Measurements from ENCODE around the gene FUT9. TPM values are rescaled to one million over a fixed set of nuclear protein-coding genes. Genes with fewer than 3 reads are reported as not detected.

The FUT9 gene
- polyA plus RNA-seq, 1 donor (not counting 4 experiments of a cell fraction or from before 2014, with no cell fraction given): not detected

DNA sequence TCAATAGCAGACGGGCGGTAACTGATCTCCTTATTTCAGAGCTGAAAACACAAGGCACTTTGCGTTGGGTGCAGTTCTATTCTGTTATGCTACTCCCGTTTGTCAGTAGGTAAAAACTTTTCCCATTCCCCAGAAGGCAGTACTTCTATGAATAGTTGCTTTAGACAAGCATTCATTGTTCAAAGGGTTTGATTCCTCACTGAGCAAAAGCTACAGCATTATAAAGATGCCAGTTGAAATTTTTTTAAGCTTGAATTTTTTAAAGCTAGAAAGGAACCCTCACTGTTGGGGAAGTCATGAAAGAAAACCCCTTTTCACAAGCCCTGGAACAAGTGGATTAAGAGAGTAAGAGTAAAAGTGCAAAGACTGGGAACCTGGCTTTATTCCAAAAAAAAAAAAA is 42.3 kb downstream of the FUT9 start:
- Histone ChIP-seq H3K79me2 (ENCODE audit: control insufficient read depth, insufficient read depth, low read length) (no peaks in the 10 kb centered on the region), H3K9me1 (ENCODE audit: control insufficient read depth, extremely low read depth, insufficient read depth, low read length) (no peaks in the 10 kb centered on the region), H3K9ac (ENCODE audit: control insufficient read depth, extremely low read depth, insufficient read depth, low read length) (no peak overlapping the region), H3K9me3 (ENCODE audit: control insufficient read depth, low read depth, low read length) (no peaks in the 10 kb centered on the region), H3K36me3 (ENCODE audit: control insufficient read depth in 2 of 2, extremely low read depth in 1 of 2, insufficient read depth in 2 of 2, low read length in 2 of 2) (no peaks in the 10 kb centered on the region), H2AFZ (ENCODE audit: control insufficient read depth, low read length) (no peak overlapping the region), H3K27me3 (ENCODE audit: control insufficient read depth, extremely low read depth, insufficient read depth, low read length) (no peaks in the 10 kb centered on the region), H3K27ac (ENCODE audit: control insufficient read depth, insufficient read depth, low read length) (no peak overlapping the region), H3K4me3 (ENCODE audit: control insufficient read depth in 2 of 3, extremely low read depth in 1 of 3, insufficient read depth in 2 of 3, low read depth in 1 of 3, low read length in 3 of 3) (no peak overlapping the region), H3K4me2 (ENCODE audit: control insufficient read depth, extremely low read depth, insufficient read depth, low read depth, low read length) (no peak overlapping the region), H4K20me1 (ENCODE audit: control insufficient read depth, extremely low read depth, insufficient read depth, low read length) (no peaks in the 10 kb centered on the region), H3K4me1 (ENCODE audit: control insufficient read depth, extremely low read depth, insufficient read depth, low read length) (peaks cover 8% of the 10 kb centered on the region)
- FAIRE-seq (no peak), DNase-seq (ENCODE audit: low read depth, low spot score) (no peak)
- TF ChIP-seq EZH2 (IDR thresholded peaks at IDR 0.05; ENCODE audit: low read length): no peak
- TF ChIP-seq, protein P1, sequence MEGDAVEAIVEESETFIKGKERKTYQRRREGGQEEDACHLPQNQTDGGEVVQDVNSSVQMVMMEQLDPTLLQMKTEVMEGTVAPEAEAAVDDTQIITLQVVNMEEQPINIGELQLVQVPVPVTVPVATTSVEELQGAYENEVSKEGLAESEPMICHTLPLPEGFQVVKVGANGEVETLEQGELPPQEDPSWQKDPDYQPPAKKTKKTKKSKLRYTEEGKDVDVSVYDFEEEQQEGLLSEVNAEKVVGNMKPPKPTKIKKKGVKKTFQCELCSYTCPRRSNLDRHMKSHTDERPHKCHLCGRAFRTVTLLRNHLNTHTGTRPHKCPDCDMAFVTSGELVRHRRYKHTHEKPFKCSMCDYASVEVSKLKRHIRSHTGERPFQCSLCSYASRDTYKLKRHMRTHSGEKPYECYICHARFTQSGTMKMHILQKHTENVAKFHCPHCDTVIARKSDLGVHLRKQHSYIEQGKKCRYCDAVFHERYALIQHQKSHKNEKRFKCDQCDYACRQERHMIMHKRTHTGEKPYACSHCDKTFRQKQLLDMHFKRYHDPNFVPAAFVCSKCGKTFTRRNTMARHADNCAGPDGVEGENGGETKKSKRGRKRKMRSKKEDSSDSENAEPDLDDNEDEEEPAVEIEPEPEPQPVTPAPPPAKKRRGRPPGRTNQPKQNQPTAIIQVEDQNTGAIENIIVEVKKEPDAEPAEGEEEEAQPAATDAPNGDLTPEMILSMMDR (optimal IDR thresholded peaks at IDR 0.05 in 1 of 3, IDR thresholded peaks at IDR 0.05 in 1 of 3, conservative IDR thresholded peaks at IDR 0.05 in 1 of 3; ENCODE audit: extremely low read depth in 1 of 3, insufficient read depth in 2 of 3, low read length in 3 of 3): no peak
- dilution Hi-C loops (cut with MboI; ENCODE audit: extremely low pct_ligation_motif_present, low sequenced_read_pairs): no loop called here

DNA sequence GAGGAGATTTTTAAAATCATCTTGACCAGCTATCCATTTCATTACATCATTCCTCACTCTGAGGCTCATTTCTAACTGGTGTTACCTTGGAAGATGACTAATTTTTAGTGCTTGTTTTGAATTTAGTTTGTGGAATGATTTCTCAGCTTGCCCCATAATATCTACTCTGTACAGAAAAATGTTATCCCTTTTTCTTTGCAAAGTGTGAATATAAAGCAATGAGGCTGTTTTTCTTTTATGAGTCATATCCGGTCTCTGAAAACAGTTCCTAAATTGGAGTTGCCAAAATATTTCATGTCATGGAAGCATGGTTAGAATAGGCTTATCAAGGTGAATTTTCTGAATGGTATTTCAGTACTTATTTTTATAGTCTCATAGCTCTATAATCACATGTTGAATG is 43.8 kb downstream of the FUT9 start:
- Histone ChIP-seq H3K9ac (ENCODE audit: control insufficient read depth, extremely low read depth, insufficient read depth, low read length) (no peak overlapping the region), H2AFZ (ENCODE audit: control insufficient read depth, low read length) (no peak overlapping the region), H3K79me2 (ENCODE audit: control insufficient read depth, insufficient read depth, low read length) (no peaks in the 10 kb centered on the region), H3K4me3 (ENCODE audit: control insufficient read depth in 2 of 3, extremely low read depth in 1 of 3, insufficient read depth in 2 of 3, low read depth in 1 of 3, low read length in 3 of 3) (no peak overlapping the region), H3K27ac (ENCODE audit: control insufficient read depth, insufficient read depth, low read length) (no peak overlapping the region), H4K20me1 (ENCODE audit: control insufficient read depth, extremely low read depth, insufficient read depth, low read length) (no peaks in the 10 kb centered on the region), H3K4me2 (ENCODE audit: control insufficient read depth, extremely low read depth, insufficient read depth, low read depth, low read length) (no peak overlapping the region), H3K9me3 (ENCODE audit: control insufficient read depth, low read depth, low read length) (no peaks in the 10 kb centered on the region), H3K9me1 (ENCODE audit: control insufficient read depth, extremely low read depth, insufficient read depth, low read length) (no peaks in the 10 kb centered on the region), H3K36me3 (ENCODE audit: control insufficient read depth in 2 of 2, extremely low read depth in 1 of 2, insufficient read depth in 2 of 2, low read length in 2 of 2) (no peaks in the 10 kb centered on the region), H3K27me3 (ENCODE audit: control insufficient read depth, extremely low read depth, insufficient read depth, low read length) (no peaks in the 10 kb centered on the region), H3K4me1 (ENCODE audit: control insufficient read depth, extremely low read depth, insufficient read depth, low read length) (peaks cover 8% of the 10 kb centered on the region)
- DNase-seq (ENCODE audit: low read depth, low spot score): no peak
- TF ChIP-seq EZH2 (IDR thresholded peaks at IDR 0.05; ENCODE audit: low read length): no peak
- TF ChIP-seq, protein P1 (optimal IDR thresholded peaks at IDR 0.05 in 1 of 3, IDR thresholded peaks at IDR 0.05 in 1 of 3, conservative IDR thresholded peaks at IDR 0.05 in 1 of 3; ENCODE audit: extremely low read depth in 1 of 3, insufficient read depth in 2 of 3, low read length in 3 of 3): no peak
- FAIRE-seq: no peak
- dilution Hi-C loops (cut with MboI; ENCODE audit: extremely low pct_ligation_motif_present, low sequenced_read_pairs): no loop called here

All from keratinocyte (primary cell).